HepG2 (cell line): ENCODE measurements around the gene ABHD12. TPM values are rescaled to one million over a fixed set of nuclear protein-coding genes. Genes with fewer than 3 reads are reported as not detected.

Experiments used
- HHEX ChIP-seq: IDR thresholded peaks from 2 replicates; pipeline ENCODE4 v1.6.1; 2016; ENCODE audit warnings: control low read depth
- HNRNPL ChIP-seq: fragments of 200-400 bp; formaldehyde crosslinking; IDR thresholded peaks from 2 replicates; pipeline ENCODE4 v1.6.1; 2017; ENCODE audit warnings: mild to moderate bottlenecking, low read depth, low read length
- KLF6 ChIP-seq: IDR thresholded peaks from 2 replicates; pipeline ENCODE4 v1.8.0; 2016; ENCODE audit warnings: missing biosample characterization, missing genetic modification reagents
- MIER2 ChIP-seq: IDR thresholded peaks from 2 replicates; pipeline ENCODE4 v1.6.1; 2016; ENCODE audit warnings: missing biosample characterization, missing genetic modification reagents
- PAWR ChIP-seq: sonication (generic); formaldehyde crosslinking; IDR thresholded peaks from 2 replicates; pipeline ENCODE4 v1.4.0; 2020; ENCODE audit warnings: missing genetic modification reagents, mild to moderate bottlenecking, borderline replicate concordance
- POLR2G ChIP-seq: fragments of 200-400 bp; formaldehyde crosslinking; IDR thresholded peaks from 2 replicates; pipeline ENCODE4 v1.6.1; 2018; ENCODE audit warnings: mild to moderate bottlenecking, low read depth, low read length, moderate library complexity
- REL ChIP-seq: sonication (generic); formaldehyde crosslinking; conservative IDR thresholded peaks from 2 replicates; pipeline ENCODE4 v1.8.0; 2022; ENCODE audit warnings: mild to moderate bottlenecking, missing genetic modification reagents, moderate library complexity
- SALL1 ChIP-seq: sonication (generic); formaldehyde crosslinking; IDR thresholded peaks from 2 replicates; pipeline ENCODE4 v1.8.0; 2022; ENCODE audit warnings: mild to moderate bottlenecking, missing genetic modification reagents
- THAP11 ChIP-seq: IDR thresholded peaks from 2 replicates; pipeline ENCODE4 v1.6.1; 2016; ENCODE audit warnings: missing biosample characterization, missing genetic modification reagents
- YY1 ChIP-seq: IDR thresholded peaks from 2 replicates; pipeline ENCODE4 v1.6.1; 2011; ENCODE audit warnings: low read length, low read depth, moderate library complexity, mild to moderate bottlenecking; ENCODE audit not compliant: insufficient read depth, insufficient replicate concordance
- ZBTB1 ChIP-seq: sonication (generic); formaldehyde crosslinking; IDR thresholded peaks from 2 replicates; pipeline ENCODE4 v1.4.0; 2020; ENCODE audit warnings: missing genetic modification reagents, borderline replicate concordance
- ZEB1 ChIP-seq: IDR thresholded peaks from 2 replicates; pipeline ENCODE4 v1.6.1; 2012; ENCODE audit warnings: mild to moderate bottlenecking, low read depth, inconsistent platforms; ENCODE audit not compliant: insufficient replicate concordance
- ZNF383 ChIP-seq: sonication (generic); formaldehyde crosslinking; IDR thresholded peaks from 2 replicates; pipeline ENCODE4 v1.4.0; 2020; ENCODE audit warnings: missing genetic modification reagents, mild to moderate bottlenecking, borderline replicate concordance
- ZNF441 ChIP-seq: sonication (generic); formaldehyde crosslinking; IDR thresholded peaks from 2 replicates; pipeline ENCODE4 v1.7.0; 2021; ENCODE audit warnings: missing genetic modification reagents, borderline replicate concordance
- ZNF605 ChIP-seq: sonication (generic); formaldehyde crosslinking; IDR thresholded peaks from 2 replicates; pipeline ENCODE4 v1.8.0; 2022; ENCODE audit warnings: mild to moderate bottlenecking, missing genetic modification reagents
- ZNF749 ChIP-seq: sonication (generic); formaldehyde crosslinking; IDR thresholded peaks from 2 replicates; pipeline ENCODE4 v1.8.0; 2022; ENCODE audit warnings: mild to moderate bottlenecking, missing genetic modification reagents, moderate library complexity, borderline replicate concordance
- ZNF775 ChIP-seq: sonication (generic); formaldehyde crosslinking; IDR thresholded peaks from 2 replicates; pipeline ENCODE4 v1.4.0; 2020; ENCODE audit warnings: missing genetic modification reagents, mild to moderate bottlenecking, moderate library complexity, borderline replicate concordance
- ZNF841 ChIP-seq: sonication (generic); formaldehyde crosslinking; IDR thresholded peaks from 2 replicates; pipeline ENCODE4 v1.8.1; 2023; ENCODE audit warnings: missing genetic modification reagents, borderline replicate concordance
- ZSCAN21 ChIP-seq: sonication (generic); formaldehyde crosslinking; IDR thresholded peaks from 2 replicates; pipeline ENCODE4 v1.8.0; 2022; ENCODE audit warnings: mild to moderate bottlenecking, missing genetic modification reagents, moderate library complexity, borderline replicate concordance
- polyA plus RNA-seq, 8 experiments: library from polyadenylated mRNA; depleted of rRNA in 3 of 8; stranded (reverse) in 7 of 8; unstranded in 1 of 8; fragments of >200 nt; fragmentation: Illumina TruSeq in 4 of 8; extraction: Trizol in 4 of 8; gene quantifications; 2 replicates each; pipeline versions ENCODE4 v1.2.1 to v1.2.3, GENCODE V29; 2011 to 2016; ENCODE audit warnings: low read depth in 4 of 8, missing spikeins in 1 of 8, mixed read lengths in 1 of 8; ENCODE audit not compliant: insufficient read depth in 1 of 8
- total RNA-seq, 5 experiments: library from RNA; depleted of rRNA; stranded (reverse); fragments of >200 nt; fragmentation: Illumina TruSeq; extraction: Trizol; gene quantifications; 2 replicates each; pipeline ENCODE4 v1.2.3, GENCODE V29; 2016; ENCODE audit warnings: low read depth in 1 of 5
- TF ChIP-seq, protein P1 (sequence below): IDR thresholded peaks from 2 replicates; pipeline ENCODE4 v1.6.1; 2018; ENCODE audit warnings: missing genetic modification reagents, mild to moderate bottlenecking, missing compliant biosample characterization
- TF ChIP-seq, protein P2 (sequence below): sonication (generic); formaldehyde crosslinking; conservative IDR thresholded peaks from 2 replicates; pipeline ENCODE4 v1.8.1; 2023; ENCODE audit warnings: missing genetic modification reagents
- TF ChIP-seq, protein P3 (sequence below): sonication (generic); formaldehyde crosslinking; IDR thresholded peaks from 2 replicates; pipeline ENCODE4 v1.4.0; 2020; ENCODE audit warnings: mild to moderate bottlenecking, missing genetic modification reagents
- TF ChIP-seq, protein P4 (sequence below): sonication (generic); formaldehyde crosslinking; IDR thresholded peaks from 2 replicates; pipeline ENCODE4 v1.5.0; 2020; ENCODE audit warnings: missing genetic modification reagents

ABHD12 gene
- total and polyA plus RNA-seq, 2 of the 13 experiments (the other 11 are each of a cell fraction or from before 2014, with no cell fraction given): 23.5 to 72.1 TPM

DNA sequence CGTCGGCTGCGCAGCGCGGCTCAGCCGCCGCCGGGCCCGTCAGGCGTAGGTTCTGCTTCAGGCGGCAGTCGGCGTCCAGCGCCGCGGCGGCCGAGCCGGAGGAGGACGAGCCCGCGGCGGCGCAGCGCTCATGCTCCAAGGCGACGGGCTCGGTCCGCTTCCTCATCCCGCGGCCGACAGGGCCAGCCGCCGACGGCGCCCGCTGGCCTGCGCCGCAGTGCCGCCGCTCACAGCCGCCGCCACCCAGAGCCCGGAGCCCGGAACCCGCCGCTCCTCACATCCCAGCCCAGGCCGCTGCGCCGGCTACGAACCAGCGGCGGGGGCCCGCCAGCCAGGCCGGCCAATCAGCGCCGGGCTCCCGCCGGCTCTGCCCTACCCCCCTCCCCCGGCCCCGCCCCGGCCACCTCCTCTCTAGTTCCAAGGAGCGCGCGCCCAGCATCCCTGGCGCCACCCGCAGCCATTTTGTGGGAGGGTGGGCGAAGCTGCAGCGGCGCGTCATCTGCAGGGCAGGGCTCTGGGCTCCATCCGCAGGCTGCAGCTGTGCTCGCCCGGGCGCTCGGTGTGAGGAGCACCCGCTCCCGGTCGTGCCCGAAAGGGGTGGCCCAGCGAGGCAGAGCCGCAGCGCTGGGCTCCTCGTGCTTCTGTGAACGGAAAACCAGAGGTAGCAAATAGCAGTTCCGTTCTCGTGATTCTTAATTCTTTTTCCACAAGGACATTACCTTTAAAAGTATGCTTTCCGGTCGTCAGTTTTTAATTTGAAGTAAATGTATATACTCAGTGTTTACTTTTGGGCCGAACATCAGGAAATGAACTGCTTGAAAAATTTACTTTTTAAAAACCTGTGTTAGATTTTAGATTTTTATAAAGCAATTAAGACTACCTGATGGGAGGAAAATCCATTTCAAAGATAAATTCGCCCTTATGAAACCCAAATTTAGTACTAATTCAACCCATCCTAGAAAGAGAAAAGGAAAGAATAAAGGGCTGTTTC is at the start of gene ABHD12 (continued):
- TF ChIP-seq, protein P1, sequence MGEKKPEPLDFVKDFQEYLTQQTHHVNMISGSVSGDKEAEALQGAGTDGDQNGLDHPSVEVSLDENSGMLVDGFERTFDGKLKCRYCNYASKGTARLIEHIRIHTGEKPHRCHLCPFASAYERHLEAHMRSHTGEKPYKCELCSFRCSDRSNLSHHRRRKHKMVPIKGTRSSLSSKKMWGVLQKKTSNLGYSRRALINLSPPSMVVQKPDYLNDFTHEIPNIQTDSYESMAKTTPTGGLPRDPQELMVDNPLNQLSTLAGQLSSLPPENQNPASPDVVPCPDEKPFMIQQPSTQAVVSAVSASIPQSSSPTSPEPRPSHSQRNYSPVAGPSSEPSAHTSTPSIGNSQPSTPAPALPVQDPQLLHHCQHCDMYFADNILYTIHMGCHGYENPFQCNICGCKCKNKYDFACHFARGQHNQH (CRISPR knock-in tag): peak; percentile 95
- TF ChIP-seq REL (CRISPR knock-in tag): 0 out of 2 replicates have a peak, but pooled peaks have one; percentile 48
- TF ChIP-seq, protein P2, sequence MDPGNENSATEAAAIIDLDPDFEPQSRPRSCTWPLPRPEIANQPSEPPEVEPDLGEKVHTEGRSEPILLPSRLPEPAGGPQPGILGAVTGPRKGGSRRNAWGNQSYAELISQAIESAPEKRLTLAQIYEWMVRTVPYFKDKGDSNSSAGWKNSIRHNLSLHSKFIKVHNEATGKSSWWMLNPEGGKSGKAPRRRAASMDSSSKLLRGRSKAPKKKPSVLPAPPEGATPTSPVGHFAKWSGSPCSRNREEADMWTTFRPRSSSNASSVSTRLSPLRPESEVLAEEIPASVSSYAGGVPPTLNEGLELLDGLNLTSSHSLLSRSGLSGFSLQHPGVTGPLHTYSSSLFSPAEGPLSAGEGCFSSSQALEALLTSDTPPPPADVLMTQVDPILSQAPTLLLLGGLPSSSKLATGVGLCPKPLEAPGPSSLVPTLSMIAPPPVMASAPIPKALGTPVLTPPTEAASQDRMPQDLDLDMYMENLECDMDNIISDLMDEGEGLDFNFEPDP (CRISPR knock-in tag): no peak
- no peak for TF ChIP-seq PAWR (CRISPR knock-in tag)
- peak; percentile 95 for TF ChIP-seq SALL1 (CRISPR knock-in tag)
- peak; percentile 68; the same call in 1 of the 2 replicates for TF ChIP-seq ZNF441 (CRISPR knock-in tag)
- peak; percentile 94 for TF ChIP-seq HNRNPL
- peak; percentile 86 for TF ChIP-seq KLF6 (CRISPR knock-in tag)
- peak; percentile 81 for TF ChIP-seq THAP11
- TF ChIP-seq ZSCAN21 (CRISPR knock-in tag): peak; percentile 95
- TF ChIP-seq MIER2 (CRISPR knock-in tag): peak; percentile 76; the same call in 1 of the 2 replicates
- TF ChIP-seq ZEB1: peak; percentile 42
- peak; percentile 67; the same call in 1 of the 2 replicates for TF ChIP-seq ZNF749 (CRISPR knock-in tag)
- peak; percentile 98 for TF ChIP-seq YY1
- TF ChIP-seq ZNF383: no peak
- TF ChIP-seq, protein P3, sequence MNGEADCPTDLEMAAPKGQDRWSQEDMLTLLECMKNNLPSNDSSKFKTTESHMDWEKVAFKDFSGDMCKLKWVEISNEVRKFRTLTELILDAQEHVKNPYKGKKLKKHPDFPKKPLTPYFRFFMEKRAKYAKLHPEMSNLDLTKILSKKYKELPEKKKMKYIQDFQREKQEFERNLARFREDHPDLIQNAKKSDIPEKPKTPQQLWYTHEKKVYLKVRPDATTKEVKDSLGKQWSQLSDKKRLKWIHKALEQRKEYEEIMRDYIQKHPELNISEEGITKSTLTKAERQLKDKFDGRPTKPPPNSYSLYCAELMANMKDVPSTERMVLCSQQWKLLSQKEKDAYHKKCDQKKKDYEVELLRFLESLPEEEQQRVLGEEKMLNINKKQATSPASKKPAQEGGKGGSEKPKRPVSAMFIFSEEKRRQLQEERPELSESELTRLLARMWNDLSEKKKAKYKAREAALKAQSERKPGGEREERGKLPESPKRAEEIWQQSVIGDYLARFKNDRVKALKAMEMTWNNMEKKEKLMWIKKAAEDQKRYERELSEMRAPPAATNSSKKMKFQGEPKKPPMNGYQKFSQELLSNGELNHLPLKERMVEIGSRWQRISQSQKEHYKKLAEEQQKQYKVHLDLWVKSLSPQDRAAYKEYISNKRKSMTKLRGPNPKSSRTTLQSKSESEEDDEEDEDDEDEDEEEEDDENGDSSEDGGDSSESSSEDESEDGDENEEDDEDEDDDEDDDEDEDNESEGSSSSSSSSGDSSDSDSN (CRISPR knock-in tag): peak; percentile 100
- peak; percentile 99 for TF ChIP-seq POLR2G
- TF ChIP-seq, protein P4, sequence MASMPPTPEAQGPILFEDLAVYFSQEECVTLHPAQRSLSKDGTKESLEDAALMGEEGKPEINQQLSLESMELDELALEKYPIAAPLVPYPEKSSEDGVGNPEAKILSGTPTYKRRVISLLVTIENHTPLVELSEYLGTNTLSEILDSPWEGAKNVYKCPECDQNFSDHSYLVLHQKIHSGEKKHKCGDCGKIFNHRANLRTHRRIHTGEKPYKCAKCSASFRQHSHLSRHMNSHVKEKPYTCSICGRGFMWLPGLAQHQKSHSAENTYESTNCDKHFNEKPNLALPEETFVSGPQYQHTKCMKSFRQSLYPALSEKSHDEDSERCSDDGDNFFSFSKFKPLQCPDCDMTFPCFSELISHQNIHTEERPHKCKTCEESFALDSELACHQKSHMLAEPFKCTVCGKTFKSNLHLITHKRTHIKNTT: no peak; the same call in 1 of the 2 replicates
- TF ChIP-seq ZNF841 (CRISPR knock-in tag): no peak
- TF ChIP-seq ZBTB1: 0 out of 2 replicates have a peak, but pooled peaks have one; percentile 33
- no peak for TF ChIP-seq HHEX
- peak; percentile 78 for TF ChIP-seq ZNF605
- no peak for TF ChIP-seq ZNF775
